DMS114 treated with DMSO at 0.1 percent for 48 hours (cell line): ENCODE data around the gene MUC4.
"Not testable (repeated sequence)": the region's sequence is repeated elsewhere in the genome, so short reads cannot be mapped to it uniquely, and the experiment has no call there.

Source experiments
- DNase-seq: peaks from one replicate; lab custom pipeline; 2025; ENCODE audit not compliant: unreplicated experiment; lab: John Stamatoyannopoulos, UW

The MUC4 gene

DNA sequence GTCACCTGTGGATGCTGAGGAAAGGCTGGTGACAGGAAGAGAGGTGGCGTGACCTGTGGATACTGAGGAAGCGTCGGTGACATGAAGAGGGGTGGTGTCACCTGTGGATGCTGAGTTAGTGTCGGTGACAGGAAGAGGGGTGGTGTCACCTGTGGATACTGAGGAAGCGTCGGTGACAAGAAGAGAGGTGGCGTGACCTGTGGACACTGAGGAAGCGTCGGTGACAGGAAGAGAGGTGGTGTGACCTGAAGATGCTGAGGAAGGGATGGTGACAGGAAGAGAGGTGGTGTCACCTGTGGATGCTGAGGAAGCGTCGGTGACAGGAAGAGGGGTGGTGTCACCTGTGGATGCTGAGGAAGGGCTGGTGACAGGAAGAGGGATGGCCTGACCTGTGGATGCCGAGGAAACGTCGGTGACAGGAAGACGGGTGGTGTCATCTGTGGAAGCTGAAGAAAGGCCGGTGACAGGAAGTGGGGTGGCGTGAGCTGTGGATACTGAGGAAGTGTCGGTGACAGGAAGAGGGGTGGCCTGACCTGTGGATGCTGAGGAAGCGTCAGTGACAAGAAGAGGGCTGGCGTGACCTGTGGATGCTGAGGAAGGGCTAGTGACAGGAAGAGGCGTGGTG, 25.8 kb downstream of the MUC4 start:
- not testable (repeated sequence) for DNase-seq

DNA sequence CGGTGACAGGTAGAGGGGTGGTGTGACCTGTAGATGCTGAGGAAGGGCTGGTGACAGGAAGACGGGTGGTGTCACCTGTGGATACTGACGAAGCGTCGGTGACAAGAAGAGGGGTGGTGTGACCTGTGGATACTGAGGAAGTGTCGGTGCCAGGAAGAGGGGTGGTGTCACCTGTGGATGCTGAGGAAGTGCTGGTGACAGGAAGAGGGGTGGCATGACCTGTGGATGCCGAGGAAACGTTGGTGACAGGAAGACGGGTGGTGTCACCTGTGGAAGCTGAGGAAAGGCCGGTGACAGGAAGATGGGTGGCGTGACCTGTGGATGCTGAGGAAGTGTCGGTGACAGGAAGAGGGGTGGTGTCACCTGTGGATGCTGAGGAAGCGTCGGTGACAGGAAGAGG, 27.7 kb downstream of the MUC4 start:
- not testable (repeated sequence) for DNase-seq

DNA sequence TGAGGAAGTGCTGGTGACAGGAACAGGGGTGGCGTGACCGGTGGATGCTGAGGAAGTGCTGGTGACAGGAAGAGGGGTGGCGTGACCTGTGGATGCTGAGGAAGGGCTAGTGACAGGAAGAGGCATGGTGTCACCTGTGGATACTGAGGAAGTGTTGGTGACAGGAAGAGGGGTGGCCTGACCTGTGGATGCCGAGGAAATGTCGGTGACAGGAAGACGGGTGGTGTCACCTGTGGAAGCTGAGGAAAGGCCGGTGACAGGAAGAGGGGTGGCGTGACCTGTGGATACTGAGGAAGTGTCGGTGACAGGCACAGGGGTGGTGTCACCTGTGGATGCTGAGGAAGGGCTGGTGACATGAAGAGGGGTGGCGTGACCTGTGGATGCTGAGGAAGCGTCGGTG, 30.5 kb downstream of the MUC4 start:
- not testable (repeated sequence) for DNase-seq

DNA sequence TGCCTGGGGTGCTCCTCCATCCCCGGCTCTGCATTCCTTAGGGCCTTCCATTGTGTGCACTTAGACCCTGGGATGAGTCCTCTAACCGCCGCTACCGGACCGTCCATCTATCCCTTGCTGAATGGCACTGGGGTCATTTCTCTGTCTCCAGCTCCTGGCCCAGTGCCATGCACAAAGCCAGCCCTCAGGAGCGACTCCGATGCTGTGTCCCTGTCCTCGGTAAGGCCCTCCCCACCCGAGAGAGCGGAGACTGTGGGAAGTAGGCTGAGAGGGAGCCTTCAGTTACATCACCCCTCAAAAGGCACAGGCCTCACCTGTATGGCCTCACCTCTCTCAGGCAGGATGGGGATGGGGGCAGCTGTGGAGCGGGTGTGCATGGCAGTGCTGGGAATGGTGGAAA, 33.8 kb downstream of the MUC4 start:
- no peak for DNase-seq

DNA sequence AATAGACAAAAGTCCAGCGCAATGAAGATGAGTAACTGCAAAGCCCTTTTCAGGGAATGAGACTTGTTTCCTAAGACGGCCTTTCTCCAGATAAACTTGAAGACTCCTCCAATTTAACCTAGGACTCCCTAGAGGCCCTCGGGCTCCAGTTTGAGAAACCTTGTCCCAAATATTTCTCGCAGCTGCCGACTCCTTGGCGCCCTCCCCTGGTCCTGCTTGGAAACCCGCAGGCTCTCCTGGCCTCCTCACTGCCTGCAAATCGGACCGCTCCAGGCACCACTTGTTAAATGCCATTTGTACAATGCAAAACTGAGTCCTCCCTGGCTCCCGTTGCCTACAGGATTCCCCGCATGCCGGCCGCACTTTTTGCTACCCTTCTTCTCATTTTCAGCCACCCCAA, 36.8 kb downstream of the MUC4 start:
- peak; percentile 14 for DNase-seq

GRCh38 chr3:195773956-195774537, 37.7 kb downstream of the MUC4 start:
- no peak for DNase-seq

DNA sequence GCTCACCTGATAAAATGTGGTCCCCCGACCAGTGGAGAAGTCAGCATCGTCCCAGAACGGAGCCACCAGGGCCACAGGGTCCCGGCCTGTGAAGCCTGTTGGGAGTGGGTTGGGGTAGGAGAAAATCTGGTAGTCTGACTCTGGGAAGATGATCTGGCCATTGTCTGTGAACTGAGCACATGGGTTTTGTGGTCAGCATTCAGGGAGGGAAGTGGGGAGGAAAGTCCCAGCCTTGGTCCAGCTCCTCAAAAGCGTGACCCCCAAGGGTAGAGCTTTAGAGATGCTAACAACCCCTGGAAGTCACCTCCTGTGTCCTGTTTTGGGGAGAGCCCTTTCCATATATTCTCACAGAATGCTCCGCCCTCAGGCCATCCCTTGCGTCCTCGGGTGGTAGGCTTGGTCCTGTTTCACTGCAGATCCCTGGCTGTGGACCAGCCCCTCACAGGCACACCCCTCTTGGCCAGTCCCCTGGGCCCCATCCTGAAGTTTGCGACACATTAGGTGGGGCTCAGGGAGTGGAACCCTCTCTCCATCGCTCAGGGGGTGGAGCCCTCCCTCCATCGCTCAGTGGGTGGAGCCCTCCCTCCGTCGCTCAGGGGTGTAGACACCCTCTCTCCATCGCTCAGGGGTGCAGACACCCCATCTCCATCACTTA, 40.0 kb downstream of the MUC4 start:
- DNase-seq, result no peak

GRCh38 chr3:195770841-195771645, 40.7 kb downstream of the MUC4 start:
- not testable (repeated sequence) for DNase-seq

GRCh38 chr3:195770081-195770840, 41.5 kb downstream of the MUC4 start:
- DNase-seq, result no peak

DNA sequence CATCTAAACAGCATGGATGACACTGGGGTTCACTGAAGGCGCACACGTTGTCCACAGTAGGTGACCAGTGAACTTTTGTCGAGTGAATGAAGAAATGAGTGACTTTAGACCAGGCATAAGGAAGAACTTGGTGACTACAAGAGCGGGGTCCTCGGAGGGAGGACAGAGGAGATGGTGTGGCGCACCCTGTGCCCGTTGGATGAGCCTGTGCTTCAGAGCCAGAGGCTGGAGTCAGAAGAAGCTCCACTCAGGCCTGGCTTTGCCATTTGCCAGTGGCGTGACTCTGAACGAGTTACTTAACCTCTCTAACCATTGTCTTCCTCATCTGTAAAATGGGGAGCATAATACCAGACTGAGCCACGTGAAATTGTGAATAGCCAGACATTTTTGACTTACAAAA, 42.2 kb downstream of the MUC4 start:
- DNase-seq, result no peak

DNA sequence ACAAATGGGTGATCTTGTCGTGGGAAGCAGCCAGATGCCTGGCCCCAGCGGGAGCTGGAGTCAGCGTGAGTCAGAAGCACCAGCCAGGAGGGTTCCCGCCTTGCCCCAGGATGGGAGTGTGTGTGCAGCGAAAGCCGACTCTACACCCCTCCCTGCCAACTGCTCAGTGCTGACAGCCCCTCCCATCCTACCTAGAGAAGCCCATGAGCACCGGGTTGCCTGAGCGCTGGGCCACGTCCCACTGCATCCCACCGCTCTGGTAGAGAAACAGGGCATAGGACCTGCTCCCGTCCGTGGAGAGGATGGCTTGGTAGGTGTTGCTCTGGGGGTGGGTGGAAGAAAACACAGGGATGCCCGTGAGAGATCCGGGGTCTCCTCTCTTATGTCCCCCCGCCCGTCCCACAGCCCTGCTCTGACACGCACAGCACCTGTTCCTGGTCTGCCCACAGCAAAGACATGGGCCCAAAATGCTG, 42.9 kb downstream of the MUC4 start:
- DNase-seq, result no peak

GRCh38 chr3:195768414-195768813, 43.3 kb downstream of the MUC4 start:
- no peak for DNase-seq

- DNase-seq, result no peak
These were observed 43.9 kb downstream of the MUC4 start for GRCh38 chr3:195767792-195768191.

- no peak for DNase-seq
These were observed 45.1 kb downstream of the MUC4 start for GRCh38 chr3:195766671-195767070.

GRCh38 chr3:195764961-195765706, 46.6 kb downstream of the MUC4 start:
- DNase-seq, result no peak

GRCh38 chr3:195763843-195764825, 47.6 kb downstream of the MUC4 start:
- no peak for DNase-seq

DNA sequence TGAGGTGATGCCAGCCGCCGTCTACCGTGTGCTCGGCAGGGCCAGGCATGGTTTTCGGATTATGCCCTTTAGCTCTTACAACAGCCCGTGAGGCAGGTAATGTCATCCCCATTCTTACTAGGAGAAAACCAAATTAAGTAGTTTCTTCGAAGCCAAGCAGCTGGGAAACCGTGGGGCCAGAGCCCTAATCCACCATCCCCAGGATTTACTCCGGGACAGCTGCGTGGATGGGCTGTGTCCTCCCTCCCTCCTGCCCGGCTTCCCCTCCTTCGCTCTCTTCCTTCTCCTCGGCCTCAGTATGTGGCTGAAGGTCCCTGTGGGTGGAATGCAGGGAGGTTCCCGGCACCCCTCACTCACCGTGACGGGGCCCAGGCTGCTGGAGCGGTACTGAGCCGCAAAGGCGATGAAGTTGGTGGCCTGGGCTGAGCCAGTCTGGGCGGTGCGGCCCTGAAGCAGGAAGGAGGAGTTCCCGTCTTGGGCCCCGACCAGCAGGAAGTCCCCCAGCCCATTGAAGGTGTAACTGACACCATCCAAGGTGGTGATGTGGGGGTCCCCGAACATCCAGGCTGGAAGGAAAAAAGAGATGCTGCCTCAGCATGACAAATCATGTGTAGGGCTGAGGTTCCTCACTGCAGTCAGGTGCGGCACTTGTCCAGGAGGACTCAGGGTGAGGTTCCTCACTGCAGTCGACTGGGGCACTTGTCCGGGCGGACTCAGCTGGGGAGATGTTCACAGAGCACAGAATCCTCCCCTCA, 48.5 kb downstream of the MUC4 start:
- no peak for DNase-seq

GRCh38 chr3:195762611-195763010, 49.1 kb downstream of the MUC4 start:
- DNase-seq, result no peak
